ENCODE data around the gene THRA.

THRA gene

GRCh38 chr17:40062329-40063186 lies at the start of gene THRA:
THRA (plus strand) TSS chr17:40062965; CDS start chr17:40074489, 11,524 bp downstream.
- peak; percentile 39 for DNase-seq (ENCODE audit: low spot score)

- DNase-seq (ENCODE audit: low spot score), result no peak
Observed at GRCh38 chr17:40014375-40014980, 48.3 kb upstream of the THRA start.

DNA sequence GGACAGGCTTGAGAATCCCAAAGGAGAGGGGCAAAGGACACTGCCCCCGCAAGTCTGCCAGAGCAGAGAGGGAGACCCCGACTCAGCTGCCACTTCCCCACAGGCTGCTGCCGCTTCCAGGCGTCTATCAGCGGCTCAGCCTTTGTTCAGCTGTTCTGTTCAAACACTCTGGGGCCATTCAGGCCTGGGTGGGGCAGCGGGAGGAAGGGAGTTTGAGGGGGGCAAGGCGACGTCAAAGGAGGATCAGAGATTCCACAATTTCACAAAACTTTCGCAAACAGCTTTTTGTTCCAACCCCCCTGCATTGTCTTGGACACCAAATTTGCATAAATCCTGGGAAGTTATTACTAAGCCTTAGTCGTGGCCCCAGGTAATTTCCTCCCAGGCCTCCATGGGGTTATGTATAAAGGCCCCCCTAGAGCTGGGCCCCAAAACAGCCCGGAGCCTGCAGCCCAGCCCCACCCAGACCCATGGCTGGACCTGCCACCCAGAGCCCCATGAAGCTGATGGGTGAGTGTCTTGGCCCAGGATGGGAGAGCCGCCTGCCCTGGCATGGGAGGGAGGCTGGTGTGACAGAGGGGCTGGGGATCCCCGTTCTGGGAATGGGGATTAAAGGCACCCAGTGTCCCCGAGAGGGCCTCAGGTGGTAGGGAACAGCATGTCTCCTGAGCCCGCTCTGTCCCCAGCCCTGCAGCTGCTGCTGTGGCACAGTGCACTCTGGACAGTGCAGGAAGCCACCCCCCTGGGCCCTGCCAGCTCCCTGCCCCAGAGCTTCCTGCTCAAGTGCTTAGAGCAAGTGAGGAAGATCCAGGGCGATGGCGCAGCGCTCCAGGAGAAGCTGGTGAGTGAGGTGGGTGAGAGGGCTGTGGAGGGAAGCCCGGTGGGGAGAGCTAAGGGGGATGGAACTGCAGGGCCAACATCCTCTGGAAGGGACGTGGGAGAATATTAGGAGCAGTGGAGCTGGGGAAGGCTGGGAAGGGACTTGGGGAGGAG lies 47.5 kb upstream of the THRA start, which contains the start of gene CSF3:
CSF3 (plus strand) TSS at position 436 of the 993 bp plus-strand sequence; CDS start at position 471, 35 bp downstream.
- DNase-seq (ENCODE audit: low spot score), result no peak

GRCh38 chr17:40015998-40016985 lies 46.5 kb upstream of the THRA start:
- DNase-seq (ENCODE audit: low spot score), result no peak

- DNase-seq (ENCODE audit: low spot score), result no peak
Observed at GRCh38 chr17:40017422-40018080, 45.2 kb upstream of the THRA start.

DNA sequence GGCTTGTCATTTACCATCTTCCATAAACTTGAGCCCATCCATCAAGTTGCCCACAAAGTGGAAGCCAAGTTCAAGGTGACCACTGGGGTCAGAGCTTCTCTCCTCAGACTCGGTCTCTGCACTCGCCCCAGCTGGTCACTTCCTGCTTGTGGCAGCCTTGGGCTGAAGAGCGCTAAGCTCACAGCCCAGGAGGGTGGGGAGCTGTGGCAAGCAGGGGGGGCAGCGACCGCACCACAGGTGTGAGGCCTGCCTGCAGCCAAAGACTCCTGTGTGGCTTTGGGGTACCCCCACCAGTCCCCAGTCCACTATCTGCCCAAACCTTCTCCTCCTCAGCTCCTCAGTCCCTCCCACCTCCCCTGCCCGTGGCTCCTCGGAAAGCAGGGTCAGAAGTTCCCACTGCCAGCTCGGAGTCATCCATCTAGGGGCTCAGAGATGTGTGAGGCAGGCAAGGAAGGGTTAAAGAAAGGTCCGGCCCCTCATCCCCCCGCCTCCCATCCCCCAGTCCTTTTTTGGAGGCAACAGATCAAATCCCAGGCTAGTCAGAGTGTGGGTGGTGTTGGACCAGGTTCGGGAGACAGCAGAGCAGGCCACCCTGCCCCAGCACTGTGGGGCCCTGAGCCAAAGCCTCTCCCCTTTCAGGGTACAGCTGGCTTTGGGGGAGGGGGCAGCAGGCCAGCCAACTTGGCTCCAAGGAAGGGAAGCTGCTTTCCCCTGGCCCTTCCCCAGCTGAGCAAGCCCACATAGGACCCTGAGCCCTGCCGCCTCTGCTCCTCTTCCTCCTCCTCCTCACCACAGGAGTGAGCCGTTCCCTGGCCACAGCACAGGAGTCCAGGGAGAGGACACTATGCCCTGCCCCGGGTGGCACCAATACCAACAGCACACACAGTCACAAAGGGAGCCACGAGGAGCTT lies 44.3 kb upstream of the THRA start:
- DNase-seq (ENCODE audit: low spot score), result no peak

- no peak for DNase-seq (ENCODE audit: low spot score)
Observed at GRCh38 chr17:40019140-40019991, 43.4 kb upstream of the THRA start.

- DNase-seq (ENCODE audit: low spot score), result no peak
Observed at GRCh38 chr17:40020146-40020545, 42.6 kb upstream of the THRA start.

- DNase-seq (ENCODE audit: low spot score), result no peak
Observed at GRCh38 chr17:40021451-40021971, 41.3 kb upstream of the THRA start.

DNA sequence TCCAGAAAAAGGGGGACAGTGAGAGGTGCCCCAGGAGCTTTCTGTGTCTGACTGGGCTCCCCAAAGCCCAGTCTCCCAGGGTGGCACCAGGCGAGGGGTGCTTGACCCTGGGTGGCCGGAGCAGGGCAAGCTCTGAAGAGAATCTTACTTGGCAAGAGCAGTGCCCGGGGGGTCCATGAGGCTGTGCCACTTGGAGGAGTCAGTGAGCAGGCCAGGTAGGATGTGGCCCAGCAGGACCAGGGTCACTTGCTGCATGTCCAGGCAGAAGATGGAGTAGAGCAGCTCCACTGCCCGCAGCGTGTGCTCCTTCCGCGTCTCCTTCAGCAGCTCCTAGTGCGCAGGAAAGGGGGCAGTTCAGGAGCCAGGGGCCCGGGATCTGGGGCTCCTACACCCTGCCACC lies 40.3 kb upstream of the THRA start:
- no peak for DNase-seq (ENCODE audit: low spot score)

DNA sequence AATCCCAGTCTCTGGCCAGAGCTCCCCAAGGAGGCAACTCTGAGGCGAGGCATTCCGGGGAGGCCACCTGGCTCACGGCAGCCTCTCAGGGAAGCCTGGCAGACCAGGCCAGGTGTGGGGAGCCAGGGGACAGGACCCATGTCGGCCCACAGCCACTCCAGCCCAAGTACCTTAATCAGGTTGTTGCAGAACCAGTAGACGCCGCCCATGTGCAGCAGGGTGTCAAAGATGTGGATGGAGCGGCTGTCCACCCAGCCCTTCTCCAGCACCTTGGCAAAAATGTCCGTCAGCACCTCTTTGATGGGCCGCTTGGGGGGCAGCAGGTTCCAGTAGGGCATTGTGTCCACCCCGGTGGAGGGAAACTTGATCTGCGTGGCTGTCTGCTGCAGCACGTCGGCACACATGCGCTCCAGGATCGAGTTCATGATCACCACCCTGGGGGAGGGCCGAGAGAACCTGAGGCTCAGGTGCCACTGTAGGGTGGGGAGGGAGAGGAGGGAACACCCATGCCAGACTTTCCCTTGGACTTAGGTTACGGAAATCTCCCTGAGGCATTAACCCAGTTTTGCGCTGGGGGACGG lies 39.7 kb upstream of the THRA start:
- no peak for DNase-seq (ENCODE audit: low spot score)

DNA sequence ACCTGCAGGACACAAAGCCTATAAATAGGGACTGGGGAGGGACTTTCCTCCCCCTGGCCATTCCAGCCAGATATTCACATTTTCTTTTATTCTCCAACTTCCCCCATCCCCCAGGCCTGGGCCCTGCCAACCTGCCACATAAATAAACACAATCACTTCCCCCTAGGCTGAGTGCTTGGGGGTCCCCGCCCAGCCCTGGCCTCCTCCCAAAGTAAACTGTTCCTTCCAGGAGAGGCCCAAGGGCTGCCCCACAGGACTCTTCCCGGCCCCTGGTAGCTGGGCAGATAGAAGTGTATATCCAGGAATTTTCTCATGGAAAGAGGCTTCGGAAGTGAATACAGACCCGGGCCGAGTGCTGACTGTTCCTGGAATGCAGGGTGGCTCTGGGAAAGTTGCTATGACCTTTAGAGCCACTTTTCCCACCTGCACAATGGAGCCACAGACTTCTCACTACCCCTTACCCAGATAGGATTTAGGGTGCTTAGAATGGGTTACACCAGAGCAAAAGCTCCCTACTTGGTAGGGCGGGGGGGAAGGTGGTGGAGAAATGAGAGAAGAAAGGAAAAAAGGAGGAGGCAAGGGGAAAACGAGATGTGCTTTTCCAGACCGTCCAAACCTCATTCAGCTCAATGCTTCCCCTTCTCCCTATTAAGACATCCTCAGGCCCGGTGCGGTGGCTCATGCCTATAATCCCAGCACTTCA lies 39.0 kb upstream of the THRA start:
- no peak for DNase-seq (ENCODE audit: low spot score)

DNA sequence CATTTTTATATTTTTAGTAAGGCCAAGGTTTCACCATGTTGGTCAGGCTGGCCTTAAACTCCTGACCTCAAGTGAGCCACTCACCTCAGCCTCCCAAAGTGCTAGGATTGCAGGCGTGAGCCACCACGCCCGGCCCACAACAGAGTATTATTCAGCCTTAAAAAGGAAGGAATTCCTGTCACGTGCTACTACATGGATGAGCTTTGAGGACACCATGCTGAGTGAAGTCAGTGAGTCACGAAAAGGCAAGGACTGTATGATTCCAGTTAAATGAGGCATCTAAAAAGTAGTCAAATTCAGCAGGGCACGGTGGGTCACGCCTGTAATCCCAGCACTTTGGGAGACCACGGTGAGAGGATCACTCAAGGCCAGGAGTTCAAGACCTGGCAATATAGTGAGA lies 37.9 kb upstream of the THRA start:
- DNase-seq (ENCODE audit: low spot score), result no peak

DNA sequence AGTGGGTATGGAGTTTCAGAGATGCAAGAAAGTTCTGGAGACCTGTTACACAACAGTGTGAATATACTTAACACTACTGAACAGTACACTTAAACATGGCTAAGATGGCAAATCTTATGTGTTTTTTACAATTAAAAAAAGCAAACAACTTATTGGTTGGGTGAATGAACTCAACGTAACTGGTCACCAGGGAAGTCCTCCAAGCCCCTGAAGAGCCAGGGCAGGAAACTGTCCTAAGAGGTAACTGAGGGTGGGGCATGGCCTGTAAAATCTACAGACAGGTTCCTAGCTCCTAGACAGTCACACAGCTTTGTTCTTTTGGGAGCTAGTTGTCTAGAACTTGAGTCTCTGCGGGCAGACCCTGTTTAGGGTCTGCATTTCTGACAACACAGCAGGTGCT lies 37.2 kb upstream of the THRA start:
- DNase-seq (ENCODE audit: low spot score), result no peak

DNA sequence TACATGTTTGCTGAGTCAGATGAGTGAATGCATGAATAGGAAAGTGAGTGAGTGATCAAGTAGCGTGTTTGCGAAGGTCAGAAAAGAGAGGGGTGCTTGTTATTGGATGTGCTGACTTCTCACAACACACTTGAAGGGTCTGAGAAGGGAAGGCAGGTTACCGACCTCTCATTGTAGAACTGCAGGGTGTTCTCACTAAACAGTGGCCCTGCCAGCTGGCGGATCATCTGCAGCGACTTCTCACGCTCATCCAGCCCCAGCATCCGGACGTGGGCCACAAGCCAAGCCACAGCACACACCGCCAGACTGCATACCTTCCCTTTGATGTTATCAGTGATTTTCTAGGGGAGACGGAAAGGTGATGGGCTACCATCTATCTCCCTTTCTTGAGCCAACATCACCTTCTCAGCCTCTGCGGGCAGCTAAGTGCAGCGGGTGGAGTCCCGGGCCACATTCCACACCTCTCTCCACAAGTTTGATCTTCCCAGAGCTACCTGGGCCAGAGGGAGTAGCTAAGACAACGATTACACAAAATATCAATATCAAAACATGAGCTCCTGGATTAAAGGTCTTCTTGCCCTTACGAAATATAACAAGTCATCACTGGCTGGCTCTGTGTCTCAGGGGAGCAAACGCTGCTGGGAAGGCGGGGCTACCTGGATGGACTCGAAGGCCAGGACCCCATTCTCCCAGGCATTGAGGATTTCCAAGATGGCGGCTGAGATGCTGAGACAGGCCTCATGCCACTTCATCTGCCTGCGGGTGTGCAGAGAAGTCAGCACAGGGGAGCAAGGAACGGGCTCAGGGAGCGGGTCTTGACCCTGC lies 36.6 kb upstream of the THRA start:
- peak; percentile 22 for DNase-seq (ENCODE audit: low spot score)

All from activated CD4-positive, alpha-beta T cell treated with anti-CD3 and anti-CD28 coated beads, Interleukin-2, Interleukin-4, amounts not matched to agents 100 ng/mL and 50 ng/mL, durations not matched to agents 16 hours and 8 hours (primary cell).